Sigmoid colon (tissue), 7 donors: ENCODE results near the gene ZNF853. TPM values are rescaled to one million over a fixed set of nuclear protein-coding genes. Genes with fewer than 3 reads are reported as not detected.
A peak's percentile ranks its signal among the peaks of the same experiment; 100 is the strongest.
"Not testable (repeated sequence)": the region's sequence is repeated elsewhere in the genome, so short reads cannot be mapped to it uniquely, and the experiment has no call there.

Experiments
- DNase-seq: peaks from one replicate; pipeline ENCODE4 v3.0.0-alpha.2; 2019
- H3K27ac ChIP-seq, 4 donors: fragments of 200-600 bp; sonication (generic); one replicate each; pipeline ENCODE4 v1.5.1; 2016 to 2019; ENCODE audit warnings: mild to moderate bottlenecking in 1 of 4
- H3K27me3 ChIP-seq, 3 donors: fragments of 200-600 bp; sonication (generic); one replicate each; pipeline ENCODE4 v1.5.1; 2019; ENCODE audit warnings: mild to moderate bottlenecking in 1 of 3
- H3K36me3 ChIP-seq, 4 donors: fragments of 200-600 bp; sonication (generic); one replicate each; pipeline ENCODE4 v1.5.1; 2016 to 2019
- H3K4me1 ChIP-seq, 4 donors: fragments of 200-600 bp; sonication (generic); one replicate each; pipeline ENCODE4 v1.5.1; 2017 to 2019
- H3K4me3 ChIP-seq, 4 donors: fragments of 200-600 bp; sonication (generic); one replicate each; pipeline ENCODE4 v1.5.1; 2017 to 2019; ENCODE audit warnings: mild to moderate bottlenecking in 2 of 4, moderate library complexity in 1 of 4
- H3K9me3 ChIP-seq, 4 donors: fragments of 200-600 bp in 3 of 4; sonication (generic) in 3 of 4; one replicate each; pipeline versions ENCODE4 v1.5.1 to v1.6.1; 2013 to 2019
- CTCF ChIP-seq, 4 experiments: fragments of 450-650 bp in 3 of 4; fragments of 200-600 bp in 1 of 4; IDR thresholded peaks; one replicate each; pipeline ENCODE4 v1.5.1; 2016 to 2019; ENCODE audit warnings: antibody characterized with exemption in 4 of 4, mild to moderate bottlenecking in 3 of 4, moderate library complexity in 2 of 4
- EP300 ChIP-seq, 4 donors: sonication (generic); formaldehyde crosslinking; IDR thresholded peaks; one replicate each; pipeline ENCODE4 v1.6.1; 2017; ENCODE audit warnings: antibody characterized with exemption in 4 of 4
- POLR2A ChIP-seq, 2 donors: fragments of 450-650 bp; IDR thresholded peaks; one replicate each; pipeline ENCODE4 v1.6.1; 2016; ENCODE audit warnings: antibody characterized with exemption in 2 of 2, mild to moderate bottlenecking in 2 of 2, moderate library complexity in 2 of 2
- POLR2AphosphoS5 ChIP-seq, 4 donors: sonication (generic); formaldehyde crosslinking; IDR thresholded peaks; one replicate each; pipeline ENCODE4 v1.6.1; 2017; ENCODE audit warnings: antibody characterized with exemption in 4 of 4
- WGBS, 2 donors: extraction: QIAGEN DNeasy Blood & Tissue Kit; methylation state at CpG; one replicate each; pipeline ENCODE4 v1.1.7; 2013; 5-methylcytosine and 5-hydroxymethylcytosine counted together
- intact Hi-C: fragments of 100-400 bp; cut with DNase I; formaldehyde crosslinking; loops from one replicate; pipeline ENCODE4 v1.15.1; 2023
- polyA plus RNA-seq, 3 donors: library from polyadenylated mRNA; stranded (reverse); fragments of 200-250 nt; gene quantifications; one replicate each; pipeline ENCODE4 v1.2.3, GENCODE V29; 2013
- total RNA-seq, 4 donors: library from RNA; depleted of rRNA; stranded (reverse); fragments of >200 nt; gene quantifications; one replicate each; pipeline ENCODE4 v1.1.0, GENCODE V29; 2016
- donor health status: healthy with polysubstance abuse.
- donor health status: Bipolar disorder and iron deficiency.
- donor health status: healthy.

The ZNF853 gene
- total and polyA plus RNA-seq, 7 donors: 0.69 to 36.0 (median 20.0) TPM

GRCh38 chr7:6655636-6656385 lies 40.4 kb downstream of the ZNF853 start:
- no peaks in the 10 kb centered on the region for H3K9me3 ChIP-seq
- H3K4me3 ChIP-seq: no peak overlapping the region
- no peak overlapping the region for H3K27ac ChIP-seq
- H3K4me1 ChIP-seq: no peaks in the 10 kb centered on the region
- H3K36me3 ChIP-seq: peaks cover 11 to 43% (median 32%) of the 10 kb centered on the region in 4 donors
- 95 to 96% methylated on average over 17 of the region's 17 CpGs for WGBS, 2 donors
- intact Hi-C loops: no loop called here
- no peaks in the 10 kb centered on the region for H3K27me3 ChIP-seq
- DNase-seq: peak; percentile 60
- TF ChIP-seq POLR2A (IDR thresholded peaks at IDR 0.05): no peak
- TF ChIP-seq CTCF (IDR thresholded peaks at IDR 0.05): no peak
- no peak for TF ChIP-seq POLR2AphosphoS5 (IDR thresholded peaks at IDR 0.05)
- no peak for TF ChIP-seq EP300 (IDR thresholded peaks at IDR 0.05)

- Histone ChIP-seq H3K9me3 (no peaks in the 10 kb centered on the region), H3K36me3 (peaks cover 11 to 39% (median 31%) of the 10 kb centered on the region in 4 donors), H3K27me3 (no peaks in the 10 kb centered on the region), H3K4me3 (no peak overlapping the region), H3K4me1 (no peaks in the 10 kb centered on the region), H3K27ac (no peak overlapping the region)
- peak; percentile 50 for DNase-seq
- WGBS, 2 donors: 96% methylated on average over 9 of the region's 9 CpGs
- TF ChIP-seq CTCF (IDR thresholded peaks at IDR 0.05) (no peak), EP300 (IDR thresholded peaks at IDR 0.05) (no peak), POLR2AphosphoS5 (IDR thresholded peaks at IDR 0.05) (no peak), POLR2A (IDR thresholded peaks at IDR 0.05) (no peak)
- intact Hi-C loops: no loop called here
Measured at GRCh38 chr7:6656413-6656812, 41.0 kb downstream of the ZNF853 start.

GRCh38 chr7:6658618-6659345 lies 43.4 kb downstream of the ZNF853 start:
- intact Hi-C loops: no loop called here
- H3K27ac ChIP-seq: no peak overlapping the region
- H3K4me3 ChIP-seq: no peak overlapping the region
- DNase-seq: no peak
- 30 to 31% methylated on average over 11 of the region's 11 CpGs for WGBS, 2 donors
- peaks cover 0 to 19% (median 14%) of the 10 kb centered on the region in 4 donors for H3K36me3 ChIP-seq
- H3K9me3 ChIP-seq: no peaks in the 10 kb centered on the region
- peaks cover 0 to 2% (median 0%) of the 10 kb centered on the region in 3 donors for H3K27me3 ChIP-seq
- TF ChIP-seq POLR2A (IDR thresholded peaks at IDR 0.05) (no peak), CTCF (IDR thresholded peaks at IDR 0.05) (no peak), EP300 (IDR thresholded peaks at IDR 0.05) (no peak)
- peaks cover 0 to 2% (median under 1%) of the 10 kb centered on the region in 4 donors for H3K4me1 ChIP-seq

GRCh38 chr7:6670851-6671250 lies 55.4 kb downstream of the ZNF853 start:
- H3K4me1 ChIP-seq, H3K27me3 ChIP-seq, H3K4me3 ChIP-seq, DNase-seq, H3K27ac ChIP-seq, intact Hi-C loops: not testable (repeated sequence)
- peaks cover 0 to 18% (median 1%) of the 10 kb centered on the region in 4 donors for H3K36me3 ChIP-seq
- 94% methylated on average over 25 of the region's 34 CpGs for WGBS, 2 donors
- H3K9me3 ChIP-seq: peaks cover 15 to 47% (median 34%) of the 10 kb centered on the region in 4 donors

Other genes starting within 250 kb of the ZNF853 start
- 100 to 1,000 TPM; 117 to 170 (median 140) TPM for gene RAC1, start 241.1 kb upstream of the ZNF853 start, total RNA-seq
- 100 to 1,000 TPM; 286 to 382 (median 352) TPM for gene RAC1, start 241.1 kb upstream of the ZNF853 start, polyA plus RNA-seq
- 10 to 100 TPM in 2 of 4 donors, 1 to 10 TPM in 2; 7.5 to 11.7 (median 9.7) TPM for gene DAGLB, start 167.7 kb upstream of the ZNF853 start, total RNA-seq
- 10 to 100 TPM in 1 of 3 donors, 1 to 10 TPM in 2; 3.0 to 10.9 (median 4.9) TPM for gene DAGLB, start 167.7 kb upstream of the ZNF853 start, polyA plus RNA-seq
- gene KDELR2, start 131.5 kb upstream of the ZNF853 start, total RNA-seq: 10 to 100 TPM; 42.4 to 72.0 (median 60.5) TPM
- 100 to 1,000 TPM in 1 of 3 donors, 10 to 100 TPM in 2; 59.9 to 136 (median 80.5) TPM for gene KDELR2, start 131.5 kb upstream of the ZNF853 start, polyA plus RNA-seq
- not detected for gene GRID2IP, start 64.1 kb upstream of the ZNF853 start, total RNA-seq
- gene GRID2IP, start 64.1 kb upstream of the ZNF853 start, polyA plus RNA-seq: under 1 TPM in 2 of 3 donors, not detected in 1; 0.23 to 0.39 TPM
- gene ZDHHC4, start 38.2 kb upstream of the ZNF853 start, total RNA-seq: 10 to 100 TPM; 51.0 to 73.6 (median 61.8) TPM
- gene ZDHHC4, start 38.2 kb upstream of the ZNF853 start, polyA plus RNA-seq: 10 to 100 TPM; 32.4 to 38.8 (median 33.6) TPM
- gene INTS15, start 25.6 kb upstream of the ZNF853 start, total RNA-seq: 10 to 100 TPM; 16.3 to 30.2 (median 23.1) TPM
- gene INTS15, start 25.6 kb upstream of the ZNF853 start, polyA plus RNA-seq: 10 to 100 TPM; 10.4 to 18.1 (median 13.2) TPM
- 10 to 100 TPM; 10.2 to 49.6 (median 17.2) TPM for gene ZNF316, start 21.7 kb downstream of the ZNF853 start, total RNA-seq
- gene ZNF316, start 21.7 kb downstream of the ZNF853 start, polyA plus RNA-seq: 10 to 100 TPM in 1 of 3 donors, 1 to 10 TPM in 2; 3.6 to 17.3 (median 5.3) TPM
- gene ZNF12, start 91.3 kb downstream of the ZNF853 start, total RNA-seq: 10 to 100 TPM; 17.2 to 27.1 (median 22.9) TPM
- 1 to 10 TPM; 4.4 to 9.8 (median 6.6) TPM for gene ZNF12, start 91.3 kb downstream of the ZNF853 start, polyA plus RNA-seq
- under 1 TPM in 1 of 4 donors, not detected in 3; 0.36 TPM for gene RSPH10B2, start 138.5 kb downstream of the ZNF853 start, total RNA-seq
- under 1 TPM in 1 of 3 donors, not detected in 2; 0.12 TPM for gene RSPH10B2, start 138.5 kb downstream of the ZNF853 start, polyA plus RNA-seq
- 10 to 100 TPM; 48.9 to 91.8 (median 57.7) TPM for gene CCZ1B, start 210.7 kb downstream of the ZNF853 start, total RNA-seq
- 10 to 100 TPM; 32.6 to 46.8 (median 35.8) TPM for gene CCZ1B, start 210.7 kb downstream of the ZNF853 start, polyA plus RNA-seq